Tibial nerve (tissue), 4 donors: ENCODE data around the gene PSMB1.
"Not testable (repeated sequence)": the region's sequence is repeated elsewhere in the genome, so short reads cannot be mapped to it uniquely, and the experiment has no call there.

Experiments used
- CTCF ChIP-seq, 5 experiments: fragments of 200-600 bp in 3 of 5; fragments of 450-650 bp in 2 of 5; sonication (generic) in 3 of 5; IDR thresholded peaks; one replicate each; pipeline ENCODE4 v1.5.1; 2016 to 2019; ENCODE audit warnings: antibody characterized with exemption in 5 of 5, mild to moderate bottlenecking in 3 of 5, moderate library complexity in 2 of 5
- EP300 ChIP-seq, 2 donors: sonication (generic); formaldehyde crosslinking; IDR thresholded peaks; one replicate each; pipeline ENCODE4 v1.6.1; 2017; ENCODE audit warnings: antibody characterized with exemption in 2 of 2, mild to moderate bottlenecking in 1 of 2
- POLR2A ChIP-seq, 2 donors: fragments of 450-650 bp; IDR thresholded peaks; one replicate each; pipeline ENCODE4 v1.6.1; 2017; ENCODE audit warnings: antibody characterized with exemption in 2 of 2, mild to moderate bottlenecking in 2 of 2, moderate library complexity in 2 of 2

GRCh38 chr6:170508275-170508674, 44.8 kb downstream of the PSMB1 start:
- not testable (repeated sequence) for TF ChIP-seq CTCF, POLR2A, EP300 (IDR thresholded peaks at IDR 0.05)
